Measurements from ENCODE around the gene PKP2.

DNA sequence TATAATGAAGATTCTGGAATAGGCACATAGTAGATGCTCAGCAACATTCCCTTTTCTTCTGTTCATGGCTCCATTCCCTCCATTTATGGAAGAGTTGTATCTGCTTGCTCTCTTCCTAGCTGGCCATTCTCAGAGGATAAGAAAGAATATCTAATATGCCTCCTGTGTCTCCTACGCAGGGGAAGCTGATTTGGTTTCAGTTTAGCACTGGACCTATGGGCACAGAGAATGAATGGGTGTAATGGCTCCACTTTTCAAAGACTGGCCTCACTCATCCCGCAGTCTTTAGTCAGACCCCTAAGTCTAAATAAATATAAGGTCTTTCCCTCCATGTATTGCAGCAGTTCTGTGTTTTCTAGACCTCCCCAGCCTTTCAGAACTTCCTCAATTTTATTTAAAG is 2.0 kb downstream of the PKP2 start:
- TF ChIP-seq, protein P1, sequence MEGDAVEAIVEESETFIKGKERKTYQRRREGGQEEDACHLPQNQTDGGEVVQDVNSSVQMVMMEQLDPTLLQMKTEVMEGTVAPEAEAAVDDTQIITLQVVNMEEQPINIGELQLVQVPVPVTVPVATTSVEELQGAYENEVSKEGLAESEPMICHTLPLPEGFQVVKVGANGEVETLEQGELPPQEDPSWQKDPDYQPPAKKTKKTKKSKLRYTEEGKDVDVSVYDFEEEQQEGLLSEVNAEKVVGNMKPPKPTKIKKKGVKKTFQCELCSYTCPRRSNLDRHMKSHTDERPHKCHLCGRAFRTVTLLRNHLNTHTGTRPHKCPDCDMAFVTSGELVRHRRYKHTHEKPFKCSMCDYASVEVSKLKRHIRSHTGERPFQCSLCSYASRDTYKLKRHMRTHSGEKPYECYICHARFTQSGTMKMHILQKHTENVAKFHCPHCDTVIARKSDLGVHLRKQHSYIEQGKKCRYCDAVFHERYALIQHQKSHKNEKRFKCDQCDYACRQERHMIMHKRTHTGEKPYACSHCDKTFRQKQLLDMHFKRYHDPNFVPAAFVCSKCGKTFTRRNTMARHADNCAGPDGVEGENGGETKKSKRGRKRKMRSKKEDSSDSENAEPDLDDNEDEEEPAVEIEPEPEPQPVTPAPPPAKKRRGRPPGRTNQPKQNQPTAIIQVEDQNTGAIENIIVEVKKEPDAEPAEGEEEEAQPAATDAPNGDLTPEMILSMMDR (conservative IDR thresholded peaks at IDR 0.05; ENCODE audit: low read depth, low read length), result no peak
- no peak for TF ChIP-seq EZH2 (IDR thresholded peaks at IDR 0.05; ENCODE audit: borderline replicate concordance, low read depth, low read length, poor library complexity, severe bottlenecking)
